ENCODE data around the gene BNC1.
"Not testable (repeated sequence)": the region's sequence is repeated elsewhere in the genome, so short reads cannot be mapped to it uniquely, and the experiment has no call there.

Gene BNC1

GRCh38 chr15:83293201-83293600, 8.7 kb upstream of the BNC1 start:
- no peak for DNase-seq (ENCODE audit: low read depth in 1 of 2, low spot score in 1 of 2)

GRCh38 chr15:83292317-83292716, 7.9 kb upstream of the BNC1 start:
- no peak for DNase-seq (ENCODE audit: low read depth in 1 of 2, low spot score in 1 of 2)

- no peak for DNase-seq (ENCODE audit: low read depth in 1 of 2, low spot score in 1 of 2)
Observed at GRCh38 chr15:83290236-83290635, 5.8 kb upstream of the BNC1 start.

GRCh38 chr15:83289160-83289559, 4.7 kb upstream of the BNC1 start:
- DNase-seq (ENCODE audit: low read depth in 1 of 2, low spot score in 1 of 2) = no peak

- DNase-seq (ENCODE audit: low read depth in 1 of 2, low spot score in 1 of 2) = no peak
Observed at GRCh38 chr15:83288381-83288801, 3.9 kb upstream of the BNC1 start.

- no peak for DNase-seq (ENCODE audit: low read depth in 1 of 2, low spot score in 1 of 2)
Observed at GRCh38 chr15:83287541-83288027, 3.1 kb upstream of the BNC1 start.

- DNase-seq (ENCODE audit: low read depth in 1 of 2, low spot score in 1 of 2) = no peak
Observed at GRCh38 chr15:83285979-83286553, 1.6 kb upstream of the BNC1 start.

GRCh38 chr15:83285284-83285978, 967 bp upstream of the BNC1 start:
- no peak for DNase-seq (ENCODE audit: low read depth in 1 of 2, low spot score in 1 of 2)

- no peak for DNase-seq (ENCODE audit: low read depth in 1 of 2, low spot score in 1 of 2)
Observed at GRCh38 chr15:83283813-83284558, 478 bp downstream of the BNC1 start.

GRCh38 chr15:83283138-83283812, 1.2 kb downstream of the BNC1 start:
- DNase-seq (ENCODE audit: low read depth in 1 of 2, low spot score in 1 of 2) = no peak

GRCh38 chr15:83282776-83283137, 1.7 kb downstream of the BNC1 start:
- no peak for DNase-seq (ENCODE audit: low read depth in 1 of 2, low spot score in 1 of 2)

GRCh38 chr15:83282141-83282540, 2.3 kb downstream of the BNC1 start:
- no peak for DNase-seq (ENCODE audit: low read depth in 1 of 2, low spot score in 1 of 2)

- DNase-seq (ENCODE audit: low read depth in 1 of 2, low spot score in 1 of 2) = no peak
Observed at GRCh38 chr15:83278191-83278590, 6.3 kb downstream of the BNC1 start.

GRCh38 chr15:83276661-83277060, 7.8 kb downstream of the BNC1 start:
- no peak for DNase-seq (ENCODE audit: low read depth in 1 of 2, low spot score in 1 of 2)

- DNase-seq (ENCODE audit: low read depth in 1 of 2, low spot score in 1 of 2) = no peak
Observed at GRCh38 chr15:83275412-83275811, 9.1 kb downstream of the BNC1 start.

GRCh38 chr15:83270176-83270575, 14.3 kb downstream of the BNC1 start:
- DNase-seq (ENCODE audit: low read depth in 1 of 2, low spot score in 1 of 2) = no peak

GRCh38 chr15:83268147-83268546, 16.3 kb downstream of the BNC1 start:
- DNase-seq (ENCODE audit: low read depth in 1 of 2, low spot score in 1 of 2) = no peak

GRCh38 chr15:83262594-83263315, 21.7 kb downstream of the BNC1 start:
- no peak for DNase-seq (ENCODE audit: low read depth in 1 of 2, low spot score in 1 of 2)

- not testable (repeated sequence) for DNase-seq (ENCODE audit: low read depth in 1 of 2, low spot score in 1 of 2)
Observed at GRCh38 chr15:83262181-83262580, 22.3 kb downstream of the BNC1 start.

- DNase-seq (ENCODE audit: low read depth in 1 of 2, low spot score in 1 of 2) = no peak
Observed at GRCh38 chr15:83250781-83251180, 33.7 kb downstream of the BNC1 start.

GRCh38 chr15:83249030-83249343, 35.5 kb downstream of the BNC1 start:
- no peak for DNase-seq (ENCODE audit: low read depth in 1 of 2, low spot score in 1 of 2)
